Esophagus muscularis mucosa (tissue), 3 donors: ENCODE data around the gene TGFBR1.

Experiments
- POLR2A ChIP-seq: fragments of 450-650 bp; IDR thresholded peaks from one replicate; pipeline ENCODE4 v1.6.1; 2017; ENCODE audit warnings: antibody characterized with exemption, moderate library complexity, mild to moderate bottlenecking, low read depth
- TF ChIP-seq, protein P1 (sequence below), 3 experiments: fragments of 200-600 bp in 2 of 3; fragments of 450-650 bp in 1 of 3; sonication (generic) in 2 of 3; IDR thresholded peaks; one replicate each; pipeline ENCODE4 v1.5.1; 2017 to 2019; ENCODE audit warnings: antibody characterized with exemption in 3 of 3, mild to moderate bottlenecking in 2 of 3, moderate library complexity in 1 of 3

DNA sequence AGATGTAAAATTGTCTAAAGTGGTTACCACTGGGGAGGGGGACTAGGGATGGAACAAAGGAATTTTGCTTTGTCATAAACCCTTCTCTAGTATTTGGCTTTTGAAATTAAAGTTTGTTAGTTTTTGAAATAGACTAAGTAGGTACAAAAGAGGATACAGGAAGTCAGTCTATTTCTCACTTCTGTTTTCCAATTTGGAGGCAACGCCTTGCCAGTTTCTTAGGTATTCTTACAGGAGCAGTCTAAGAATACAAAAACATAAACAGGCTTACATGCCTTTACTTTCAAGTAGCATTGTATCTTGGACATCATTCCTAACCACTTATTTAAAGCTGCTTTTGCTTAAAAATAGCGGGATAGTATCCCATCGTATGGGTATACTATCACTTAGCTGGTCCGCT is 82.4 kb downstream of the TGFBR1 start:
- no peak for TF ChIP-seq POLR2A
- TF ChIP-seq, protein P1, sequence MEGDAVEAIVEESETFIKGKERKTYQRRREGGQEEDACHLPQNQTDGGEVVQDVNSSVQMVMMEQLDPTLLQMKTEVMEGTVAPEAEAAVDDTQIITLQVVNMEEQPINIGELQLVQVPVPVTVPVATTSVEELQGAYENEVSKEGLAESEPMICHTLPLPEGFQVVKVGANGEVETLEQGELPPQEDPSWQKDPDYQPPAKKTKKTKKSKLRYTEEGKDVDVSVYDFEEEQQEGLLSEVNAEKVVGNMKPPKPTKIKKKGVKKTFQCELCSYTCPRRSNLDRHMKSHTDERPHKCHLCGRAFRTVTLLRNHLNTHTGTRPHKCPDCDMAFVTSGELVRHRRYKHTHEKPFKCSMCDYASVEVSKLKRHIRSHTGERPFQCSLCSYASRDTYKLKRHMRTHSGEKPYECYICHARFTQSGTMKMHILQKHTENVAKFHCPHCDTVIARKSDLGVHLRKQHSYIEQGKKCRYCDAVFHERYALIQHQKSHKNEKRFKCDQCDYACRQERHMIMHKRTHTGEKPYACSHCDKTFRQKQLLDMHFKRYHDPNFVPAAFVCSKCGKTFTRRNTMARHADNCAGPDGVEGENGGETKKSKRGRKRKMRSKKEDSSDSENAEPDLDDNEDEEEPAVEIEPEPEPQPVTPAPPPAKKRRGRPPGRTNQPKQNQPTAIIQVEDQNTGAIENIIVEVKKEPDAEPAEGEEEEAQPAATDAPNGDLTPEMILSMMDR (IDR thresholded peaks at IDR 0.05) = no peak
